Stimulated activated CD8-positive, alpha-beta memory T cell treated with anti-CD3 and anti-CD28 coated beads, Interleukin-7, amount 100 ng/mL, for 4 hours (primary cell): ENCODE data around the gene CERS3.

Experiments used
- DNase-seq, 2 donors: peaks; one replicate each; pipeline ENCODE4 v3.0.0-alpha.2; 2020; ENCODE audit warnings: low read depth in 2 of 2

The CERS3 gene

DNA sequence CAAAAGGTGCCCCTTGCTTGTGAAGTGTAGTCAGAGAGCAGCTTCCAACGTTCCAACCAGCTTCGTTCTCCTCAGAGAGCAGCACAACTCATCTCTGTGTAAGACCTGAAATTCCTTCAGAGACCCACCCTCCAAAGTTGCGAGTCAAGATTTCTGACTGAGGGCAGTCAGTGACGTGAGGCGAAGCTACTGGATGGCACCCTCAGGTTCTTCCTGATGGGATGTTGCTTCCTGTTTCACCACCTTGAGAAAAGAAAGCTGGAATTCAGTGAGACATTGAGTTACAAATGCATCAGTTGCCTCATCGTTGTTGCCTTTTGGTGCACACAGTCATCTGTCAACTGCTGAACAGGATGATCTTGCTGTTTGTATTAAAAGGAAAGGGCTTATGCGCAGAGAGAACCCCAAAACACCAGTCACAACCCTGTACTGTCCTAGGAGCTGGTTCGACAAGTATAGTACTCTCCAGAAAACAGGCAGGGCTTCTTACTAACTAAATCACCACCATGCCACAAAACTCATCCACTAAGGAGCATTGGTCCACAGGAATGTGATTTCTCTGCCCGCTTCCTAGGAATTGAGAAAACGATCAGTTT, at the start of gene CERS3:
TSS of gene CERS3 (minus strand) at position 118 of the 596 bp plus-strand sequence. CDS start 27,101 bp downstream, outside the sequence.
- no peak for DNase-seq

DNA sequence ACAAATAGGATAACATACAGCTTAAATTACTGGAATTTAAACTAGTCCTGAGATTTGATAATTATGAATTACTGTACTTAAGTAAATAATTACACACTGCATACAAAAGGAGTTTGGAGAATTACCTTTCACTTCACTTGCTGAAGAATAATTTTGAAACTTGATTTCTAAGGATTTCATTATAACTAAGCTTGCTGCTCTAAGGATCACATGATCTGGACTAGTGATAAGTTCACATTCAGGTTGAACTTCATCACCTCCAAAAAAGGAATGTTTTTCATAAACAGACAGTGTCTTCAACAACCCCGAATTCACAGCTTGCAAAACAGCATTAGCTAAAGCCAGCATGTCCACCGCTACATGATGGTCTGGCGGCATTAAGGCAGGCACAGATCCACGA, 44.8 kb upstream of the CERS3 start:
- no peak for DNase-seq

DNA sequence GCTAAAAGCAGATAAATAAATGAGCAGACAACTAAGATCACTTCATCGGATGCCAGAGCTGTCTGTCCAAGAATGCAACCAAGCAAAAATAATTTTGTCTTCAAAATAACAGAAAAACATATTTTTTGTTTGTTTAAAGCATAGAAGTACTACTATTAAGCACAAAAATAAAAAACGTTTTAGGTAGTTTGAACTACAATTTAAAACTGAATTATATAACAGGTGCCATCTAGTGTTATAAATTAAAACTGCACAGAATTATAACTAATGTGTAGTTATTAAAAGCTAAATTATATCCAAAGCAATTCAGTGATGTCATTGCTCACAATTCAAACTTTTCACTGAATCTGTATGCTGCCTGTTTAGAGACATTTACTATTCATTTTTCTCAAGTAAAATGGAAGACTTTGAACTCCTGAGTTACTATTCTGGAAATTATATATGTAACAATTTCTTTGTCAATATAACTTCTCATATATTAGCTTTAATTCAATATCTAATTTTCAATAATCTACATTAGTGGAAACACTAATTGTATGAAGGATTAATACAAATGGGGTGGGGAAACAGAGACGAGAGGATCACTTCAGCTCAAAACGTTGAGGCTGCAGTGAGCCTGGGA, 43.7 kb upstream of the CERS3 start:
- DNase-seq: no peak

DNA sequence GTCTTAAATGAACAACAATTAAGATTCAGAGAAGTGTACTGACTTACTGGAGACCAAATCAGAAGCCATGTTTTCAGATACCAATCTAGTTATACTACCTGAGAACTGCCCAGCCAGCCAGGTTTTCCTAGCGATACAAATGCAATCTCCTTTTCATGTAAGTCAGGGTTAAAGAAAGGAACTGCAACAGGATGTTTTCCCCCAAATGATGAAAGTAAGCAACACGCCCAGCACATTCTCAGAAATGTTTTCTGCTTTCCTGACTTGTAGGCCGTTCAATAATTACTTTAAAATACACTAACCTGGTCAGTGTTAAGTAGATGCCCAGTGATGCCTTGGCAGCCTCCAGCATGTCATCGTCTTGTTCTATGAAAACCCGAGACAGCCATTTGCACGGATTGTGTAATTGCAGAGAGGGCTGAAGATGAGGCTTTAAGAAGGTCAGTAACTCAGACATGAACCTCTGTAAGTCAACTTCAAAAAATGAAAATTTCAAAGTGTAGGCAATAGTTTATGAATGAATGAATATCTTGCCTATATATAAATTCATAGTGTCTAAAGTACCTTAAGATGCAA, 42.9 kb upstream of the CERS3 start:
- DNase-seq: no peak

- no peak for DNase-seq
Measured at GRCh38 chr15:100570735-100571313, 42.1 kb upstream of the CERS3 start.

- no peak for DNase-seq
Measured at GRCh38 chr15:100570275-100570674, 41.5 kb upstream of the CERS3 start.

DNA sequence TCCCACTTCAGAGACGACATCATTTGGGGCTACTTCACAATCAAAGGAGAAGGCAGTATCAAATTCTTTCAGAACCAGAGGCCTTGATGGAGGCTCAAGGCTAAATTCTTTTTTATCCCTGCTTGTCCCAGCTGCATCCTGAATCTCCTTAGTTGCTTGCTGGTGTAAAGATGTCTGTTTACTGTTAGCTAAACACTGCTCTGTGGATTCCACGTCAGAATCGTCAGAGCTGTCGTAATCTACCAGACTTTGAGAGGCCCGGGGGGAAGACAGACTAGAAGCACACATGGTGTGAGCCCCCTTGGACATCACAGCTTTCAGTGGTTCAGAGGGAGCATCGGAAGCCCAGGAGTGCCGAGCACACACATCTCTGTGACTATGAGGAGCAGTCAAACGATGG, 40.6 kb upstream of the CERS3 start:
- DNase-seq: no peak

GRCh38 chr15:100566850-100567628, 38.3 kb upstream of the CERS3 start:
- no peak for DNase-seq

- no peak for DNase-seq
Measured at GRCh38 chr15:100565591-100565990, 36.8 kb upstream of the CERS3 start.

GRCh38 chr15:100560323-100560722, 31.6 kb upstream of the CERS3 start:
- no peak for DNase-seq

DNA sequence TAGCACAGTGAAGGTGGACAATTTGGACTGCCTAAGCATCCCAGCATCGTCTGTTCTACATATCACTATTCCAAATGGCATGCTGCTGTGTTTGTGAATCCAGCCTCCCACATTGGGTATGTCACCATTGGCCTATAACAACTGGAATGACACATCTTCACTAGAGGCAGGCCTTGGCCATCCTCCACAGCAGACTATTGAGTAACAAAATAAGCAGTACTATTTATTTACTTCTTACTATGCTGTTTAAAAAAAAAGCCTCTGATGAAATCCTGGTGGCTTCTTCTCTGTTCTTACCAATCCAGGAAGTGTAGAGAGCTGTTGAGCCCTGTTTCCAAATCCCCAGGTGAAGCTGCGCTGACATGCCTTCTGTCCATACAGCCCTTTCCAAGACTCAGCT, 30.6 kb upstream of the CERS3 start:
- no peak for DNase-seq

GRCh38 chr15:100558771-100559254, 30.1 kb upstream of the CERS3 start:
- no peak for DNase-seq

- no peak for DNase-seq
Measured at GRCh38 chr15:100553468-100553867, 24.7 kb upstream of the CERS3 start.

DNA sequence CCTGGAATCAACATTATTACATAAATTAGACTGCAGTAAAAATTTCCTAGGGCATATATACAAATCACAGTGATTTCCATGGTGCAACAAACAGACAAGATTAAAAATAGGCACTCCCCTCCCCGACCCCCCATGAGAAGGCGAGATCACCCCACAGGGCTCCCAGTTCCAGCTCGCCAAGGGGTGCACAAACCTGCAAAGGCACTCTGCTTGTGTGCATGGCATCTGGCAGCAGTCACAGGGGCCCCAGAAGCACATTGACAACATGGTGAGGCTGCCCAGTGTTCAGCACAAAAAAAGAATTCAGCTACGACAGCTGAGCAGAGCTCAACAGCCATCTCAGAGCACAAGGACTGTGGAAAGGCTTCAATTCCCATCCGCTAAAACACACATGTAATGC, 19.2 kb upstream of the CERS3 start:
- DNase-seq: no peak

DNA sequence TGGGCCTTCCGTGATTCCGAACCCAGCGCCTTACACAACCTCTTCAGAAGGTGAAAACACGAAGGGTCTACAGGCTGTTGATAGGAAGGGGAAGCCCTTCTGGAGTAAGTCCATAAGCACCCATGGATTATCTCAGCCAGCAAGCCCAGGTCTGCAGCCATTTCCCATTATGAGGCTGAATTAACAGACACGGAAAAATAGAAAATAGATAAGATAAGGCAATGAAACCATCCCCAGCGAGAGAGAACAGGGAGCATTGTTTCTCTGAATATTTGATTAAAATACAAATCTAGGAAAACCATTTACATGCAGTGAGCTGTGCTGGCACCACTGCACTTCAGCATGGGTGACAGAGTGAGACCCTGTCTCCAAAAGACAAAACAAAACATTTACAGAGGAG, 16.2 kb upstream of the CERS3 start:
- no peak for DNase-seq

DNA sequence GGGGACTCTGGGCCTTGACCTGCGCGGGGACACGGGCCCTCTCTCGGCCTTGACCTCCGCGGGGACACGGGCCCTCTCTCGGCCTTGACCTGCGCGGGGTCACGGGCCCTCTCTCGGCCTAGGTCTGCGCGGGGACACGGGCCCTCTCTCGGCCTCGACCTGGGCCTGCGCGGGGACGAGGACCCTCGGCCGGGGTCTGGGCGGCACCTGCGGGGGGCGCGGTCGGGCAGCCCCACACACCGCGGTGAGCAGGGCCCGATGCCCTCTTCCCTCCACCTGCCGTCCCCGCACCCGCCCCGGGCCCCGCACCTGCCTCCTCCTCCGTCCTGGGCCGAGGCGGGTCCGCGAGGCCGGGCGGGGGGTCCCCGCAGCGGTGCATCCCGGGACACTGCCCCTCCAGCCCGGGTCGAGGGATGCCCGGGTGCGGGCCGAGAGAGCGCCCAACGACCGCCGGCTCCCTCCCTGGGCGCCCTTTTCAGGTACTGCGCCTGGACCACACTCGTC, 15.6 kb upstream of the CERS3 start:
- no peak for DNase-seq

DNA sequence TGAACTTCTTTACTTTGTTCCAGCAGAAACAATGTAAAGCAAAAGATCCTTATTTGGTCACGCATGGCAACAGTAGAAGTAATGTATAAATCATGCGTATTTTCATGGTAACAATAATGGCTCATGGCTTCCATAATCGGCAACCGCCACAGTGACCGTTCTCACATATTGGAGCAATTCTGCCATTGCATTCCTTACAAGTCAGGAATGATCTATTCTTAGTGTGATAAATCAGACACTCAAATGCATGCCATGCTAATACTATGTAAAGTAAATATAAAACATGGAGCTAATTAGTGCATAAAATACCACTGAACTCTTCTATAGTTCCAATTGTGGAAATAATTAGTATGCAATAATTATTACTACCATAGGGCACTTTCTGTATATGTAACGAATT, 13.5 kb upstream of the CERS3 start:
- no peak for DNase-seq

- DNase-seq: no peak
Measured at GRCh38 chr15:100537331-100537730, 8.6 kb upstream of the CERS3 start.

DNA sequence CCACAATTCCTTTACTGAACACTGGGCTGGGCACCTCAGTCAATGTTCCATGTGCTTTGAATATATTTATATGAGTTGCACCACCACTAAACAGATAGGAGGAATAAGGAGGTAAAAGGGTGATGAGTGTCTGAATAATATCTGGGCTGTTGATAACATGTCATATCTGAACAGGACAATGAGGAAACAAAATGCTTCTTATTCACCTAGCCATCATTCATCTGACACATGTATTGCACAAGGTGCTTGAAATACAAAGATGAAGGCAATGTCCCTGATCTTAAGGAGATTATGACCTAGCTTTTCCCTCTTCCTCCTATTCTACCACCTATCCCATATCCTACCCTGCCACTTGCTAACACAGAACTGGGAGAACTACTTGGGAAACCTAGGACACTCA, 8.0 kb upstream of the CERS3 start:
- DNase-seq: no peak

GRCh38 chr15:100533886-100534285, 5.1 kb upstream of the CERS3 start:
- DNase-seq: no peak

GRCh38 chr15:100531823-100532327, 3.1 kb upstream of the CERS3 start:
- no peak for DNase-seq

DNA sequence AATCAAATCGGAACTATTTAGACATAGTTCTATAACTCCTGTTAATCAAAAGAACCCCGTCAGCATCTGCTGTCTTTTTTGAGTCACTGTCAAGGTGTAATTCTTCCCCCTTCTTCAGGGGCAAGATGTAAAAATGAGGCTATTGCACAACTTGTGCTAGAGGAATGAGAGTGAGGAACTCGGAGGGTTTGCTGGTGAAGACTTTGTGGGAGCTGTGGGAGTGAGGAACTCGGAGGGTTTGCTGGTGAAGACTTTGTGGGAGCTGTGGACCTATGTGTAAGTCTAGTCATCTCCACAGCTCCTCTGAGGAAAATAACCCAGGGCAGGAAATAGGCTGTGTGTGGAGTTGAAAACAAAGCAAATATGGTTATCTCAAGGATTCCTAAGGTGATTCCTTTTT, 2.5 kb upstream of the CERS3 start:
- no peak for DNase-seq
